HEK293T (cell line): Measurements from ENCODE around the gene ADAMTS18.
A peak's percentile ranks its signal among the peaks of the same experiment; 100 is the strongest.

Experiments
- ARNT ChIP-seq: fragments of 450-650 bp; IDR thresholded peaks from 2 replicates; pipeline ENCODE4 v1.6.1; 2017; ENCODE audit warnings: mild to moderate bottlenecking
- ELF4 ChIP-seq: fragments of 450-650 bp; IDR thresholded peaks from 2 replicates; pipeline ENCODE4 v1.6.1; 2017; ENCODE audit warnings: antibody characterized with exemption
- FOXK2 ChIP-seq: fragments of 450-650 bp; IDR thresholded peaks from 2 replicates; pipeline ENCODE4 v1.6.1; 2016; ENCODE audit warnings: mild to moderate bottlenecking
- HDGF ChIP-seq: fragments of 450-650 bp; IDR thresholded peaks from 2 replicates; pipeline ENCODE4 v1.6.1; 2017; ENCODE audit warnings: antibody characterized with exemption, borderline replicate concordance
- LEF1 ChIP-seq: fragments of 450-650 bp; IDR thresholded peaks from 2 replicates; pipeline ENCODE4 v1.6.1; 2017; ENCODE audit warnings: mild to moderate bottlenecking, borderline replicate concordance
- NFRKB ChIP-seq: fragments of 450-650 bp; IDR thresholded peaks from 2 replicates; pipeline ENCODE4 v1.6.1; 2016; ENCODE audit warnings: mild to moderate bottlenecking, moderate library complexity
- PKNOX1 ChIP-seq: fragments of 450-650 bp; IDR thresholded peaks from 2 replicates; pipeline ENCODE4 v1.6.1; 2016
- SP1 ChIP-seq: fragments of 450-650 bp; IDR thresholded peaks from 2 replicates; pipeline ENCODE4 v1.6.1; 2017
- TARDBP ChIP-seq: fragments of 450-650 bp; IDR thresholded peaks from 2 replicates; pipeline ENCODE4 v1.6.1; 2016

- TF ChIP-seq HDGF, result no peak
- TF ChIP-seq FOXK2, result no peak
- TF ChIP-seq ELF4, result no peak
- TF ChIP-seq NFRKB, result no peak
- TF ChIP-seq LEF1, result no peak
- no peak for TF ChIP-seq SP1
- TF ChIP-seq TARDBP, result no peak
- peak; percentile 55 for TF ChIP-seq PKNOX1
- TF ChIP-seq ARNT, result no peak
These were observed 128.8 kb downstream of the ADAMTS18 start for GRCh38 chr16:77306075-77306474.
